PC-9 (cell line): ENCODE measurements around the gene NHS. TPM values are rescaled to one million over a fixed set of nuclear protein-coding genes. Genes with fewer than 3 reads are reported as not detected.
"Not testable (repeated sequence)": the region's sequence is repeated elsewhere in the genome, so short reads cannot be mapped to it uniquely, and the experiment has no call there.

ENCODE experiments used
- BruUV-seq: library from RNA; stranded (reverse); fragments of 400-500 nt; replicated peaks from 2 replicates; lab custom pipeline; 2021; lab: Mats Ljungman, UMichigan
- CTCF ChIA-PET: fragments of 300-600 bp; sonication (Branson Sonifier 250); formaldehyde crosslinking; loops from one replicate; lab custom pipeline; 2022; ENCODE audit warnings: antibody characterized with exemption; lab: Charles Lee
- POLR2A ChIA-PET: fragments of 300-600 bp; sonication (Branson Sonifier 250); formaldehyde crosslinking; loops from one replicate; lab custom pipeline; 2022; ENCODE audit warnings: antibody characterized with exemption; ENCODE audit not compliant: unreplicated experiment; lab: Charles Lee
- DNase-seq, 2 experiments: peaks; one replicate each; pipeline versions ENCODE4 v3.0.0 to v3.0.0-alpha.2; 2015 to 2022; ENCODE audit warnings: mixed read lengths in 1 of 2
- H2AFZ ChIP-seq: fragments of 200-600 bp; sonication (generic); 2 replicates; pipeline ENCODE4 v1.8.1; 2017; ENCODE audit warnings: antibody characterized with exemption
- H3F3A ChIP-seq: fragments of 200-600 bp; sonication (generic); 2 replicates; pipeline ENCODE4 v1.8.1; 2017; ENCODE audit warnings: antibody characterized with exemption, mild to moderate bottlenecking, low read depth; ENCODE audit not compliant: insufficient read depth
- H3K27ac ChIP-seq: fragments of 200-600 bp; sonication (generic); 2 replicates; pipeline ENCODE4 v1.6.1; 2016; ENCODE audit warnings: mixed run types
- H3K27me3 ChIP-seq: fragments of 200-600 bp; sonication (generic); 2 replicates; pipeline ENCODE4 v1.6.1; 2016; ENCODE audit warnings: low read depth, mixed run types; ENCODE audit not compliant: insufficient read depth
- H3K36me3 ChIP-seq: fragments of 200-600 bp; sonication (generic); 2 replicates; pipeline ENCODE4 v1.6.1; 2016; ENCODE audit warnings: low read depth, mixed run types
- H3K4me1 ChIP-seq: fragments of 200-600 bp; sonication (generic); replicated peaks from 2 replicates; pipeline ENCODE4 v1.6.1; 2016; ENCODE audit warnings: mixed run types; ENCODE audit not compliant: insufficient read depth
- H3K4me2 ChIP-seq: fragments of 200-600 bp; sonication (generic); 2 replicates; pipeline ENCODE4 v1.6.1; 2017; ENCODE audit warnings: mixed run types
- H3K4me3 ChIP-seq: fragments of 200-600 bp; sonication (generic); 2 replicates; pipeline ENCODE4 v1.6.1; 2016; ENCODE audit warnings: mixed run types
- H3K79me2 ChIP-seq: fragments of 200-600 bp; sonication (generic); 2 replicates; pipeline ENCODE4 v1.6.1; 2017; ENCODE audit warnings: low read depth, mixed run types
- H3K9me2 ChIP-seq: fragments of 200-600 bp; sonication (generic); 2 replicates; pipeline ENCODE4 v1.8.1; 2017; ENCODE audit warnings: mild to moderate bottlenecking; ENCODE audit not compliant: insufficient read depth
- H3K9me3 ChIP-seq: fragments of 200-600 bp; sonication (generic); 2 replicates; pipeline ENCODE4 v1.8.1; 2016; ENCODE audit warnings: low read depth; ENCODE audit not compliant: insufficient read depth
- H4K20me1 ChIP-seq: fragments of 200-600 bp; sonication (generic); 2 replicates; pipeline ENCODE4 v1.8.1; 2017; ENCODE audit not compliant: insufficient read depth
- CTCF ChIP-seq: fragments of 200-600 bp; sonication (generic); conservative IDR thresholded peaks from 2 replicates; pipeline ENCODE4 v1.6.1; 2017; ENCODE audit warnings: mixed run types, antibody characterized with exemption, mild to moderate bottlenecking, moderate library complexity
- EZH2 ChIP-seq: fragments of 200-600 bp; sonication (generic); IDR thresholded peaks from 2 replicates; pipeline ENCODE4 v1.8.0; 2017; ENCODE audit warnings: antibody characterized with exemption, low read depth
- intact Hi-C: fragments of 100-400 bp; cut with micrococcal nuclease; formaldehyde crosslinking; loops from one replicate; pipeline ENCODE4 v1.10.0; 2022; ENCODE audit not compliant: unreplicated experiment
- total RNA-seq: library from RNA; stranded (reverse); gene quantifications from 2 replicates; pipeline ENCODE4 v1.2.3, GENCODE V29; 2021

NHS gene
- total RNA-seq, 1 experiment from 2014 or later, result 6.7 TPM

DNA sequence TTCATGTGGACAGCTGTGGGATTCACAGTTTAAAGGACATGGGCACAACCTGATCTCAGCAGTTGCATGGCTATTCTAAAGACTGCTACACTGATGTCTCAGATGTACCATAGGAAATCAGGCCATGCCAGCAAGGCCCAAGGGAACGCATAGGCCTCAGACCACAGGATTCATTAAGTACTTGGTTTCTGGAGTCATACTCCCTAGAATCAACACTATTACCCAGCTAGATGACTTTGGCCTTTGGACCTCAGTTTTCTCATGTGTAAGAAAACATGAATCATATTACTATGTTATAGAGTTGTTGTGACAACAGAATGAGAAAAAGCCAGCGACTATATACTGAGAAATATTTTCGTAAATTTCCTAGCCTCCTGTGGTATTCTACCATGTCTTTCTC, 67.9 kb downstream of the NHS start:
- no peaks in the 10 kb centered on the region for H3K9me2 ChIP-seq
- no TSS peak for BruUV-seq
- no peak for DNase-seq

DNA sequence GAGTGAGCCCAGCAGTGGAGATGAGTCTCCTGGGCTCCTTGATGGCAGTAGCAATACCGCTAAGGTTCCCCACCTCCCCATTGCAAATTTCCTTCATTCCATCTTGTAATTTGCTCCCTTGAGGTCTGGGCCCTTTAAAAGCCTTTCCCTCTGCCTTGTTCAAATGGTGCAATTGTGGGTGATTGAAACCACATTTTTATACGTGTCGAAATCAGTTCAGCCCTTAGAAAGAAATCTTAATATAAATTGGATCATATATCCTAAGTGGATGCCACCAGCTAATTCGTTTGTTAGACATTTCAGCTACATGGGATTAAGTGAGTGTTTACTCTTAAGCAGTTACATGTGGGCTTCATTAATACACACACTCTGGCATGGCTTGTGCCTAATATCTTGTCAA, 68.6 kb downstream of the NHS start:
- H3K79me2 ChIP-seq, result 0 out of 2 replicates have a peak, but pooled peaks cover 6% of the 10 kb centered on the region
- H3K36me3 ChIP-seq, result no peaks in the 10 kb centered on the region
- H3K4me1 ChIP-seq, result peaks cover 5% of the 10 kb centered on the region; the same call in 1 of the 2 replicates
- no TSS peak for BruUV-seq
- H3K4me2 ChIP-seq, result no peak overlapping the region
- H2AFZ ChIP-seq, result no peak overlapping the region
- intact Hi-C loops, result no loop called here
- DNase-seq, result no peak
- H3K4me3 ChIP-seq, result no peak overlapping the region
- no peaks in the 10 kb centered on the region for H3K27me3 ChIP-seq
- H4K20me1 ChIP-seq, result no peaks in the 10 kb centered on the region
- no peak for TF ChIP-seq EZH2
- no peak for TF ChIP-seq CTCF
- H3K27ac ChIP-seq, result no peak overlapping the region
- no peaks in the 10 kb centered on the region for H3K9me2 ChIP-seq
- no peaks in the 10 kb centered on the region for H3F3A ChIP-seq
- ChIA-PET CTCF (no interaction called here), POLR2A (no interaction called here)
- H3K9me3 ChIP-seq, result no peaks in the 10 kb centered on the region

More for the DNA sequence above, 67.9 kb downstream of the NHS start:
- Histone ChIP-seq H4K20me1 (no peaks in the 10 kb centered on the region), H2AFZ (no peak overlapping the region), H3K79me2 (0 out of 2 replicates have a peak, but pooled peaks cover 6% of the 10 kb centered on the region), H3K36me3 (no peaks in the 10 kb centered on the region), H3K4me3 (no peak overlapping the region), H3K9me3 (no peaks in the 10 kb centered on the region), H3K27me3 (no peaks in the 10 kb centered on the region), H3F3A (no peaks in the 10 kb centered on the region), H3K4me1 (peaks cover 5% of the 10 kb centered on the region; the same call in 1 of the 2 replicates), H3K27ac (no peak overlapping the region), H3K4me2 (no peak overlapping the region)
- intact Hi-C loops, result no loop called here
- no peak for TF ChIP-seq CTCF
- no peak for TF ChIP-seq EZH2
- POLR2A ChIA-PET, result no interaction called here
- CTCF ChIA-PET, result no interaction called here

DNA sequence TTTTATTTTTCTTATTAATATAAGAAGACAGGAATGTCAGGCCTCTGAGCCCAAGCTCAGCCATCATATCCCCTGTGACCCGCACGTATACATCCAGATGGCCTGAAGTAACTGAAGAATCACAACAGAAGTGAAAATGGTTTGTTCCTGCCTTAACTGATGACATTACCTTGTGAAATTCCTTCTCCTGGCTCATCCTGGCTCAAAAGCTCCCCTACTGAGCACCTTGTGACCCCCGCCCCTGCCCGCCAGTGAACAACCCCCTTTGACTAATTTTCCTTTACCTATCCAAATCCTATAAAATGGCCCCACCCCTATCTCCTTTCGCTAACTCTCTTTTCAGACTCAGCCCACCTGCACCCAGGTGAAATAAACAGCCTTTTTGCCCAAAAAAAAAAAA, 71.3 kb downstream of the NHS start:
- H3K79me2 ChIP-seq, BruUV-seq, intact Hi-C loops, H3K9me2 ChIP-seq, DNase-seq, CTCF ChIA-PET, H4K20me1 ChIP-seq, H3K4me1 ChIP-seq, POLR2A ChIA-PET, H3K27ac ChIP-seq, H3K27me3 ChIP-seq, H3K9me3 ChIP-seq, H2AFZ ChIP-seq, H3K36me3 ChIP-seq, H3F3A ChIP-seq, H3K4me2 ChIP-seq, H3K4me3 ChIP-seq: not testable (repeated sequence)

- TF ChIP-seq CTCF, result no peak
- TF ChIP-seq EZH2, result no peak
- DNase-seq, result no peak
- Histone ChIP-seq H3K27ac (no peak overlapping the region), H3K79me2 (0 out of 2 replicates have a peak, but pooled peaks cover under 1% of the 10 kb centered on the region), H3K27me3 (no peaks in the 10 kb centered on the region), H3K9me3 (no peaks in the 10 kb centered on the region), H3K4me2 (no peak overlapping the region), H3K9me2 (no peaks in the 10 kb centered on the region), H3K4me3 (no peak overlapping the region), H3K4me1 (no peaks in the 10 kb centered on the region), H3K36me3 (no peaks in the 10 kb centered on the region), H4K20me1 (no peaks in the 10 kb centered on the region), H3F3A (no peaks in the 10 kb centered on the region), H2AFZ (no peak overlapping the region)
- intact Hi-C loops, result no loop called here
- ChIA-PET CTCF (no interaction called here), POLR2A (no interaction called here)
- no TSS peak for BruUV-seq
Measured at GRCh38 chrX:17448188-17448587, 73.2 kb downstream of the NHS start.
